Activated CD4-positive, alpha-beta T cell treated with anti-CD3 and anti-CD28 coated beads for 1 hour (primary cell): ENCODE measurements around the gene PPFIA2.
"Not testable (repeated sequence)": the region's sequence is repeated elsewhere in the genome, so short reads cannot be mapped to it uniquely, and the experiment has no call there.

Source experiments
- DNase-seq: peaks from one replicate; pipeline ENCODE4 v3.0.0-alpha.2; 2020

Gene PPFIA2

DNA sequence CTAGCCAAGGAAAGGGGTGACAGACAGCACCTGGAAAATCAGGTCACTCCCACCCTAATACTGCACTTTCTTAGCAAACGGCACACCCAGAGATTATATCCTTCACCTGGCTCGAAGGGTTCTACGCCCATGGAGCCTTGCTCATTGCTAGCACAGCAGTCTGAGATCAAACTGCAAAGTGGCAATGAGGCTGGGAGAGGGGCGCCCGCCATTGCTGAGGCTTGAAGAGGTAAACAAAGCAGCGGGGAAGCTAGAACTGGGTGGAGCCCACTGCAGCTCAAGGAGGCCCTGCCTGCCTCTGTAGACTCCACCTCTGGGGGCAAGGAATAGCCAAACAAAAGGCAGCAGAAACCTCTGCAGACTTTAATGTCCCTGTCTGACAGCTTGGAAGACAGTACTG lies 99.8 kb downstream of the PPFIA2 start:
- not testable (repeated sequence) for DNase-seq

DNA sequence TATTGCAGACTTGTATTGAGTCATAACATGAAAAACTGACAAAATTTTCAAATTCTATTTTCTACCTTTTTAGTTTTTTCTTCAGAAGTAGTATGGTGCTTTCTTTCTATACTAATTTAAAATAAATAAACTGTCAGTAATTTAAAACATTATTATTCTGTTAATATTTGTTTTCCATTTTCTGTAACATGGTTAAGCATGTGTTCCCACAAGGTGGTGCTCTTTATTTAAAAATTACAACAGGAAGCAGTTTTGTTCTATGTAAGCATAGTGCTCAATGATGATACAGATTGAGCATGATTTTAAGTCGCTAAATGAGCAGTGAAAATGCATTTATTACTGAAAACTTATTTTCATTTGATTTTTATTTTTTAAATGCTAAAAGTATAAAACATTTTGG lies 114.6 kb downstream of the PPFIA2 start:
- DNase-seq: no peak

DNA sequence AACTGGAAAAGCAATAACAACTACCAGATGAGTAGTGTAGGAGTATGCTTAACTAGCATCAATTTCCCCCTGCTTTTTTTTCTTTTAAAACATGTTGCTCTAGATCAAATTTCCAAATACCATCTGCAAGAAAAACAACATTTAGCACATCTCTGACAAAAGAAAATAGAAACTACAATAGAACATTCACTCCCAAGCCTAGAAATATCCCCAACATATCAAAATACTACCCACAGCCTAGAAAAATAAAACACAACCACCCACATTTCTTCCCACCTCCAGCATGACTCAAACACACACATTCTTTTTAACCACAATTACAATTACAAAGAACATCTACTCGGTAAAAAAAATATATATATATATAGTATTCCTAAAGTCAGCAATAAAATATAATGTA lies 120.0 kb downstream of the PPFIA2 start:
- DNase-seq: no peak

DNA sequence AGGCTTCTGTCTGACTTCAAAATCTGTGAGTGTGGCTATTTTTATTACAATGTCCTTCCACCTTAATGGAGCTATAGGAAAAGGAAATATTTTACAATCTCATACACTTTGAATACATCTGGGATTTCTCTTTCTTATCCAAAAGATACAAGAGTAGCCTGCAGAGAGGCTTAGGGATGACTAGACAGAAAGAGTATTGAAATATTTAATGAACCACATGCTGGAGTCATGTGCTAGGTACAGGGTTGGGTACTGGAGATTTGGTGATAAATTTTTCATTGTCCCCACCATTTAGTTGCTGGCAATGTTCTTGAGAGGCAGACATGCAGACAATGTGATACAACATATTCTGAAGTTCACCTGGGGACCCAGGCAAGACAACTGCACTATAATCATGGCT lies 126.0 kb downstream of the PPFIA2 start:
- no peak for DNase-seq

DNA sequence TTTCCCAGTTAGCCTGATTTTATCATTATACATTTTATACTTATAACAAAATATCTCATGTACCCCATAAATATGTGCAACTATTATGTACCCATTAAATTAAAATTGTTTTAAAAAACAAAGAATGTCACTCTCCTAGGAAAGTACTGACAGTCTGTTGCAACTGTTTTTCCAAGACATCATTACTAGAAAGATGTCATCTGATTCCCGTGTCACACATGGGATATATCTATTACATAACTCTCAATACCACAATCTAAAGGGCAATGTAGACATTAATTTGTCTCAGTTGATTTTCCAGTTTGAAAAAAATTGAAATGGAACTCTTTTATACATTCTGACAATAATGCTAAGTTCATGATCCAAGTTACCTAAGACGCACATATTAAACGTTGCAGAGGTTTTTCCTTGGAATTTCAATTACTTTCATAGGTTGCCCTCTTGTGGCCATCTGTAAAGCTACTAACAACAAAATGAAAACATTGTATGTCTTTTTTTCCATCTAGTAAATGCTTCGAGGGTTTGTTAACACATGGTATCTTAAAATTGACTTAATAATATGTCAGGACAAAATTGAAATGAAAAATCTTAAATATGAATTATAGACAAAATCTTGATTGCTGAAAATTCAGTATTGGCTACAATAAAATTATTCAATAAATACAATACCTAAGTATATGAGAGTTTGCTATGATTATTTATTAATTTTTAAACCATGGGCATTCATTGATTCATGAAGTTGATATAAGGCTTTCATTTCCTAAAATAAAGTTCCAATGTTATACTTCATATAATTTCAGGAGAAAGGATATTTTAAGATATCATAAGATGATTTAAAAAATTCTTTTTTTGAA lies 131.6 kb downstream of the PPFIA2 start:
- no peak for DNase-seq

DNA sequence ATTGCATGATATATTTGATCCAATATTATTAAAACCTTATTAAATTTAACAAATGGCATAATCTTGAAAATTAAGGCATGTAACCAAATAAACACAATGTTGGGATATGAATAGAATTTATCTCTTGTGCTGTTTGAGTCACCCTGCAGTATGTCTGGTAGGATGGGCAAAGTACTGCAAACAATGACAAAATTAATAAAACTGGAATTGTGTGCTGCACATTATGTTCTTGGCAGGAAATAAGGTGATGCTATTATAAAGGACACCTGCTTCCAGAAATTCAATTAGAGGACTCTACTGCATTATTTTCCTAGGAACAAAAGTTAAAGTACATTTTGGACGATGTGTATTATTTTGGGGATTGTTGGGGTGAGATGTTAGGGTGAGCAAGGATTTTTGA lies 132.7 kb downstream of the PPFIA2 start:
- no peak for DNase-seq

DNA sequence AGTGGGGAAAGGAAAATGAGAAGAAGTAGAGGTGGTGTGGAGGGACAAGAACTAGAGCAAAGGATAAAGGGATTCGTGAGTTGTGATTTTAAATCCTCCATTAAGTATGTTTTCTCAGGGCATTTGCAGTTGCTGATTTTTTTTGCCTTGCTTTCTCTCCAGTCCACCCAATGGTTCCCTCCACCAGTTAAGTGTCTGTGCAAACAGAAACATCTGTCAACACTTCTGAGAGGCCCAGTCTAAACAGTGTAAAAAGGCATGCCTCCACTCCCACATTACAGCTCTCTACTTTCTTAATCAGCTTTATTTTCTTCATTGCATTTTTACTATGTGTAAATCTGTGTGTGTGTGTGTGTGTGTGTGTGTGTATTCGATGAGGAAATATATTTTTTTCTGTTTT lies 141.2 kb downstream of the PPFIA2 start:
- no peak for DNase-seq

DNA sequence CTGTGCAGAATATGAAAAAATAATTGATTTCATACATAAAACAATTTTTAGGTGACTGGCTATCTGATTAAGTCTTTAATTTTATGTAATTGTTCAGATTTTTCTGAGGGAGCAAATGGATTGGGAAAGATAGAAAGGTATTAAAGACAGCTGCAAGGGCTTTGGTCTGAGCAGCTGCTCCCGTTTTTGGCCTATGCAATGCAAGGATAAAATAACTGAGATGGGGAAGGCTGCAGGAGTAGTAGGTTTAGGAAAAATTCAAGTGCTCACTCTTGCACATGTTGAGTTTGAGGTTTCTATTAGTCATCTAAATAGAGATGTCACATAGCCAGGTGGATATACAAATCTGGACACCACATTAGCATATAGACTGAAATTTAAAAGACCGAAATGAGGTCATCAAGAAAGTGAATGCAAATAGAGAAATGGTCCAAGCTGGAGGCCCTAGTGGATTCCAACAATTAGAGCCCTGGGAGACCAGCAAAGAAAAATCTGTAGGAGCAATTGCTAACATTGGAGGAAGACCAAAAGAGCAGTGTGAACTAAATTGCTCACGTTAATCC lies 144.0 kb downstream of the PPFIA2 start:
- DNase-seq: no peak

DNA sequence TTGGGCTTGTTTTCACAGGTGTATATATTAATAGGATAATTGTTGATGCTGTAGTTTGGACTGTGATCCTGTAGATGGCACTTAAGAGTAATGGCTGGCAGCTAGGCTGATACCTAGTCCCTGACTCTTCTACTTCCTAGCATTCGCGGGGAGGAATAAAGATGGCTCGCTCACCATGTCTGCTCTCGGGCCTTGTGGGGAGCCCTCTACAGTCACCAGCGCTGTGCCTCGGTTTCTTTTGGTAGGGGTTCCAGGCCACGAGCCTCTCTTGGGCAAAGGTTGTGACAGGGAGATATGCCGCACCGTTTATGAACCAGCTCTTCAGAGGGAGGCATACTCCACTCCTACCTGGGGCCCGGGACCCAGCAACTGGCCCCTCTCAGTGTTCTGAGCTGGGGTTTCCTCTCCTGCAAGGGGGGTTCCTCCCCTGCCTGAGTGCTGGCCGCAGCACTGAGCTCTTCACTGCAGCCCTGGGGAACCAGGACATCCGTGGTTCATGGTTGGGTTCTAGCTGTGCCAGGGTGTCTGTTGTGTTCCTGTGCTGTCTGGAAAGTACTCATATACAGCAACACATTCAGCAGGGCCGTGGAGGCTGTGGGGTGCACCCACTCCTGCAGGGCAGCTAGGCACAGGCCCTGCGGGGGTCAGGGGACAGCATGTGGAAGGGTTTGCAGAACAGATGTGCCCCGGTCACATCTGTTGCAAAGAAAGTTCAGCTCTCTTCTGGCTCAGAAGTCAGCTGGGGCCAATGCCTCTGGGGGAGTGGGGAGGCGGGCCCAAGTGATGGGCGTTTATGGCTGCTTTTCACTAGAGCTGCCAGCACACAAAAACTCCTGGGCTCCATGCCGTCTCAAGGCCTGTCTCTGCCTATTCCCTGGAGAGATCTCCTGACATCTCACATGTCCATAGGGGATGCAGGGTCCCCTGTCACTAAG lies 147.9 kb downstream of the PPFIA2 start:
- no peak for DNase-seq

DNA sequence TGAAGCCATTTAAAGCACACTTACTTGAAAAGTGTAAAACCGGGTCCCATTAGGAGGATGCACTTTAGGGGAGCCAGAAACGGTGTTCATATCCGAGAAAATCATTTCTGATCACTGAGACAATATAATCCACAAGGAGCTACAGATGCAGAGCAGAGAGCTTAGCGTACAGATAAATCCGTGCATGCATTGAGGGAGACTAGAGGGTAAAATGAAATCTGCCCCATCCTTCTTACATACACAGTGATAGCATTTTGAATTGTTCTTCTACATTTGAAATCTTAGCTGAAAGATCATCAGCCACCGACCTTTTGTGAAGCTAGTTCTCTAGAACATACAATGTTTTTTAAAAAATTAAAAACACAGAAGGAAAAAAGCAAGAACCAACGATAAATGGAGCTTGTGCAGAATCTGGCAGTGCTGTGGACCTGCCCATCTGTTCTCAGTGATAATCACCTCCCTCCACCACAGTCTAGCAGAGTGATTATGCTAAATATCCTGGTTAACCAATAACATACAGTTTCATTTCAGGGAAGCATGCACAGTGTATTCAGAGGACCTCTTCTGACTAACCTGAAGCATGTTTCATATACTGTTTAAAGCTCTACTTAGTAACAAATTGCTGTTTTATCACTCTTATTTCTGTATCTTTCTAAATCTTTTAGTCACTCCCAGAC lies 161.1 kb downstream of the PPFIA2 start:
- no peak for DNase-seq

DNA sequence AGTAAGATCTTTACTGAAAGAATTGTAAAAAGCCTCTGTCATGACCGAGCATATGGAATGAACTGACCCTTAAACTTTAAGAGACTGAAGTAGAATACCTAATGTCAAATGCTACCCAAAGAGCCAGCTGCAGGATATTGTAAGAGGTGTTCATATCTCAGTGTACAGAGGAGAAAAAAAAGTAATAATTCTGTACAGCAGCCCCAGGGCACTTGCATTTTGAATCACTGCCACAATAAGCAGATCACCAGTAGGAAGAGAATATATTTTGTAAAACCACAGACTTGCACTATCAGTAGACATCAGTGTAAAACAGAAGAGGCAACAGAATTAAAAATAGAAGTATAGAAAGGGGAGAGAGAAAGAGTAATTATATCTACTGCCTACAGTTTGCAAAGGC lies 162.6 kb downstream of the PPFIA2 start:
- DNase-seq: no peak

DNA sequence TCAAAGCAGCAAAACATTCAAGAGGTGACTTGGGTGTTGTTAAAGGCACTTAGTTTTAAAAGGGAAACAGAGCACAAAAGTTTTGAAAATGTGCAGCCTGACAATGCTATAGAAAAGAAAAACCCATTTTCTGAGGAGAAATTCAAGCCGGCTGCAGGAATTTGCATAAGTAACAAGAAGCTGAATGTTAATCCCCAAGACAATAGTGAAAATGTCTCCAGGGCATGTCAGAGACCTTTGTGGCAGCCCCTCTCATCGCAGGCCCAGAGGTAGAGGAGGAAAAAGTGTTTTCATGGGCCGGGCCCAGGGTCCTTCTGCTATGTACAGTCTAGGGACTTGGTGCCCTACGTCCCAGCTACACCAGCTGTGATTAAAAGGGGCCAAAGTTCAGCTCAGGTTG lies 167.9 kb downstream of the PPFIA2 start:
- no peak for DNase-seq

DNA sequence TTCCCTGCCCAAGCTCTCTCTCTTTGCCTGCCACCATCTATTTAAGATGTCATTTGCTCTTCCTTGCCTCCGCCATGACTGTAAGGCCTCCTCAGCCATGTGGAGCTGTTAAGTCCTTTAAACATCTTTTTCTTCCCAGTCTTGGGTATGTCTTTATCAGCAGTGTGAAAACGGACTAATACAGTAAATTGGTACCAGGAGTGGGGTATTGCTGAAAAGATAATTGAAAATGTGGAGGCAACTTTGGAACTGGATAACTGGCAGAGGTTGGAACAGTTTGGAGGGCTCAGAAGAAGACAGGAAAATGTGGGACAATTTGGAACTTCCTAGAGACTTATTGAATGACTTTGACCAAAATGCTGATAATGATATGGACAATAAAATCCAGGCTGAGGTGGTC lies 168.4 kb downstream of the PPFIA2 start:
- DNase-seq: not testable (repeated sequence)

DNA sequence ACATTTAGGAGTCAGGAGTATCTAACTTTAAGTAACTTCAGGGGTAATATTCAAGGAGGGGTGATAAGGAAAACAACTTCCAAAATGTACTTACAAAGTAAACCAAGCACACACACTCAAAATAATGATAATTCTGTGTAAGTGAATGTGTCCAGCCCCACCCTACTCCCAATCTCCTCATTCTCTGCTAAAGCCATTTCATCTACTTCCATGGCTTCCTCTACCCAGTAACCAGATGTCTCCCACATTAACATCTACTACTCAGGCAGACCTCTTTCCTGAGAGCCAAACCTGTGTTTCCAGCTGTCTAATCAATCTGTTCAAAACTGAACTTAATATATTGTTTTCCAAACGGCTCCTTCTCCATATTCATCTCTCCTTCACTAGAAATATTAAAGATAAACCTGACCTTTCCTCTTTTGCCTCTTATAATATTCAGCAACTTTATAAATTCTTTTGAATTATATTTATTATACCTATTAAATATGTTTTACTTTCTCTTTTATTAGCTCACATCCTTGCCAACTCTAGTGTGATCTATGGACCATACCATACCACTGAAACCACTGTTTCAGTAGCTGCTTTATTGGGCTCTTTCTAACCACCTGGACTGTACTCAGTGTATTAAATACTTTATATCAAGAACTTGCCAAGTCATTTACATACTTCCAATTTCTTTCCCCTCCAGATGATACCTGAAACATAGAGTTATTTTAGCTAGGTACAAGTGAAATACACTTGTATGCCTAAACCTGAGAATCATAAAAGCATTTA lies 170.7 kb downstream of the PPFIA2 start:
- no peak for DNase-seq

DNA sequence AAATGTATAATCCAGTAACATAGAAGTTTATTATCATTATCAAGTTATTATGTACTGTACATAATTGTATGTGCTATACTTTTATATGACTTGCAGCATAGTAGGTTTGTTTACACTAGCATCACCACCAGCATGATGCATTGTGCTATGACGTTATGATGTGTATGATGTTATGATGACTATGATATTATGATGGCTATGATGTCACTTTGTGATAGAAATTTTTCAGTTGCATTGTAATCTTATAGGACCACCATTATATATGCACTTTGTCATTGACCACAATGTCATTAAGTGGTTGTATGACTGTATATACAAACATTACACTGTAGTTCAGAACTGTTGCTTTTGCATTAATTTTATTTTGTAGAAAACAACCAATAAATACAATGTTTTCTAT lies 173.4 kb downstream of the PPFIA2 start:
- no peak for DNase-seq

DNA sequence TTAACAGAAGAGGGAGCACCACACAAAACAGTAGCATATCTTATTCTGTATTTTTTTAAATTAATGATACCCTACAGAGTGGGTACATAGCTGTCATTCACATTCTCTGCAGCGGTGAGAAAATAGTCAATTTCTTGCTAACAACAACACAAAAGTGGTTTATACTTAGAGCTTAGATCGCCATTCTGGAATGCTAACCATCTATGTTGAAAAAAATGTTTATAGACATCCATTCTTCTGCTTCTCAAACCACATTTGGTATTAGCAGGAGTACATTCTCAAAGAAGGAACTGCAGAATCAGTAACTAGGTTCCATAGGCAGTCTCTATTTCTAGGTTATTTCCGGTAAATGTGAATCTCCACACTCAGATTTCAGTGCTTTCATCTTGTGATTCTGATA lies 185.9 kb downstream of the PPFIA2 start:
- DNase-seq: no peak

DNA sequence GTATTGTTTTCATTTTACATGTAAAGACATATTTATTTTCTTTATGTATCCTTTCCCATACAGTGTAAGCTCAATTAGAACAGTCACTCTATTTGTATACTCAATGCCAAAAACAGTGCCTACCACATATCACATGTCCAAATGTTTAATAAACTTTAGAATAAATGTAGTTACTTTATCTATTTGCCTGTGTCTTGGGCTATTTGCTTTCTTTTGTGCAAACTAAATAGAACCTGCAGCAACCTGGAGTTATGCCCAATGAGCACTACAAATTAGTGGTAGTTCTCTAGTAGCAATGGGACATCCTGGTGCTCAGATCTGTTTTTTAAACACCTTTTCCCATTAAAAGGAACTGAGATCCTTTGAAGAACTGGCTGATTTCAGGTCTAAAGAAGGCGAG lies 186.7 kb downstream of the PPFIA2 start:
- no peak for DNase-seq

DNA sequence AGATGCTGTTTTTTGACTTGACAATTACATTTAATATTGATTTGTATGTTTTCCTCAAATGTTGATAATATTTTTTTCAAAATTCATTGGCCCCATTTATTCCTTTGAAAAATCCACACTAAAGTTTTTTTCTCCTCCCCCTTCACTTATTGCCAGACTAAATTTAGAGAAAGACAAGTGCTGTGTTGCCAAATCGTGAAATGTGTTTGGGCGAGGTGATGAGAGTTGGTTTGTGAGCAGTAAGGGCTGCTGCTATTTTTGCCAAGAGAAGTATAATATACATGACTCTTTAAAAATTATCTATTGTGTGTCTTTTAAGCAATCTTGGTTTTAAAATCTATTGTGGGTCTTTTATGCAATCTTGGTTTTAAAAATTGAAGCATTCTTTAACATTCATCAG lies 188.9 kb downstream of the PPFIA2 start:
- no peak for DNase-seq

DNA sequence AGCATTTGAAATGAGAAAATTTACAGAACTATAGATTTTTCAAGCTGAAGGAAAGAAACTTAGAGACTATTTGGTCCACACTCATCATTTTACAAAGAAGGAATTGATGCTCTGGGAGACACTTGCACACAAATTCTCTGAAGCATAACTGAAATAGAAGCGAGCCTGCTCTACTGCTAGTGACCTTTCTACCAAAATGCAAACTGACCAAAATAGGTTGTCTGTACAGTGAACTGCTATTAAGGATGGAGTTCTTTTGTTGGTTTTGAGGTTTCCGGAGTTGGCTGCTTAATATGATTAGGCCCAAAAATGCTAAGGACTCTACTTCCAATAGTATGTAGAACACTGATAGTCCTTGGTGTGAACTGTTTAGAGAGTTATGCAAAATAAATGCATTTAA lies 194.9 kb downstream of the PPFIA2 start:
- DNase-seq: no peak

DNA sequence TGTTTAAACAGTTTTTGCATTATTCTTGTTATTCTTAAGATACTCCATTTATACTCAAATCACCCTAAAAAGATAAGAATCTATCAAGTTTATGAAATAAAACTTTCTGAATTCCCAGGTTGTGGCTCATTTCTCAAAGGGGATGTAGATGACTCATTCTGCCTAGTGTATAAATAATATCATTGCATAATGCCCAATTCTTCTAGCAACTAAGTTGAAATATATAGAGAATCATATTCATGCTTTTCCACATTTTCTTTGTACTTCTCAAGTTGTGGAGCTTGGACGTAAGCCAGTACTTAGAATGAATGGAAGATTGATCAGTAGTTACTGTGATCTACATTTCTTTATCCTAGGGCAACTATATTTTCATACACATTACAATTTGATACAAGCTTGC lies 201.1 kb downstream of the PPFIA2 start:
- DNase-seq: no peak

DNA sequence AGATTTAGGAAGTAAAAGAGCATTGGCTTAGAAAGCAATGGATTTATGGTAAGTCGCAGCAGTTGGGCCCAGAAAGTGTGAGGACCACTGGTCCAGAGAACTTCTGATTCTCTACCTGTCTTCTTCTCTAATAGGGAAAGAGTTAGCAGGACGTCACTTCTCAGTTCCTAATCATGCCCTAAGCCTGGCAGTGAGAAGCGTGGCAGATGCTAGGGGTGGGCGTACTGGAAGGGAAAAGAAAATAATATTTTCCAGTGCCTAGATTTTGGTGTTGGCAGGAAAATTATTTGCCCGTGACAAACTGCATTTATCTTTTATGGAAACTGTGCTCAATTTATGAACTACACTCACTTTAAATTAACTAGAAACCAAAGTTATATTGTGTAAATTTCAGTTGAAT lies 212.3 kb downstream of the PPFIA2 start:
- no peak for DNase-seq

DNA sequence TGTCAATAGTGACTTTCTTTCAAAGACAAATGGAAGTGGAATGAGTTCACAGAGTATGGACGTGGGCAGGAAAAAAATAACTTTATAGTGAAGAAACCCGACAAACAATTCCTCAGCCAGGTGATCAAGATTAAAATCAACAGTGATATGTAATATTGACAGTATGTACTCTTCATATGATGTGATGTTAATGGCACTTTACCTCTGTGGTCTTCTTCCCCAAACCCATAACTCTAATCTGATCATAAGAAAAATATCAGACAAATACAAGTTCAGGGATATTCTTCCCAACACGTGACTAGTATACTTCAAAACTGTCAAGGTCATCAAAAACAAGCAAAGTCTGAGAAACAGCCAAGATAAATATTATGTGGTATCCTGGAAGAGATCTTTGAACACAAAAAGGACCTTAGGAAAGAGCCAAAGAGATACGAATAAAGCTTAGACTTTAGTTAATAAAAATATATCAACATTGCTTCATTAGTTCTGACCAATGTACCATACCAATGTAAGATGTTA lies 215.5 kb downstream of the PPFIA2 start:
- DNase-seq: no peak
